Measurements from ENCODE around the gene KCTD5.

The KCTD5 gene

DNA sequence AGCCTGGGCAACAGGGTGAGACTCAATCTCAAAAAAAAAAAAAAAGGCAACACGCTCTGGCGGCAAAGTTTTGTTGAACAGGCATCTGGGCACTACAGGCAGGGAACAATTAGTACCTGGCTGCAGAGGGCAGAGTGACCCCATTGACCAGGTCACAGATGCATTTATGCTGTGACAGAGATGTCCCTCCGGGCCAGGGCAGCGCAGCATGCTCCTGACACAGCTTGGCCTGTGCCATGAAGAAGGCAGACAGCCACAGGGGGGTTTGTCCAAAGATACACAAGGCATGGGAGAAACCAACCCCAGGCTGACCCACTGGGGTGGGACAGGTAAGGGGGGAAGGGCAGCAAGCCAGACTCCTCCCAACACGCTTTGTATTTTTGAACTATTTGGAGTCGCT, 62.4 kb downstream of the KCTD5 start:
- Histone ChIP-seq H3K27me3 (ENCODE audit: insufficient read depth, low read length) (no peaks in the 10 kb centered on the region), H3K36me3 (ENCODE audit: insufficient read depth, low read depth, low read length) (no peaks in the 10 kb centered on the region), H3K27ac (ENCODE audit: low read length) (no peak overlapping the region), H3K9me3 (ENCODE audit: insufficient read depth, low read depth, low read length) (no peaks in the 10 kb centered on the region), H3K4me1 (ENCODE audit: insufficient read depth, low read length) (no peaks in the 10 kb centered on the region), H3K9ac (ENCODE audit: low read depth, low read length) (no peak overlapping the region), H3K4me3 (ENCODE audit: low read length) (no peak overlapping the region)

- Histone ChIP-seq H3K9ac (ENCODE audit: low read depth, low read length) (no peak overlapping the region; the same call in 1 of the 2 replicates), H3K36me3 (ENCODE audit: insufficient read depth, low read depth, low read length) (no peaks in the 10 kb centered on the region), H3K4me3 (ENCODE audit: low read length) (no peak overlapping the region), H3K4me1 (ENCODE audit: insufficient read depth, low read length) (no peaks in the 10 kb centered on the region), H3K27me3 (ENCODE audit: insufficient read depth, low read length) (no peaks in the 10 kb centered on the region), H3K27ac (ENCODE audit: low read length) (no peak overlapping the region), H3K9me3 (ENCODE audit: insufficient read depth, low read depth, low read length) (no peaks in the 10 kb centered on the region)
These were observed 63.0 kb downstream of the KCTD5 start for GRCh38 chr16:2745116-2745890.

GRCh38 chr16:2745961-2746360, 63.6 kb downstream of the KCTD5 start:
- Histone ChIP-seq H3K4me1 (ENCODE audit: insufficient read depth, low read length) (no peaks in the 10 kb centered on the region; the same call in 1 of the 2 replicates), H3K36me3 (ENCODE audit: insufficient read depth, low read depth, low read length) (no peaks in the 10 kb centered on the region), H3K27ac (ENCODE audit: low read length) (no peak overlapping the region), H3K4me3 (ENCODE audit: low read length) (no peak overlapping the region), H3K9ac (ENCODE audit: low read depth, low read length) (no peak overlapping the region), H3K27me3 (ENCODE audit: insufficient read depth, low read length) (no peaks in the 10 kb centered on the region), H3K9me3 (ENCODE audit: insufficient read depth, low read depth, low read length) (no peaks in the 10 kb centered on the region)

DNA sequence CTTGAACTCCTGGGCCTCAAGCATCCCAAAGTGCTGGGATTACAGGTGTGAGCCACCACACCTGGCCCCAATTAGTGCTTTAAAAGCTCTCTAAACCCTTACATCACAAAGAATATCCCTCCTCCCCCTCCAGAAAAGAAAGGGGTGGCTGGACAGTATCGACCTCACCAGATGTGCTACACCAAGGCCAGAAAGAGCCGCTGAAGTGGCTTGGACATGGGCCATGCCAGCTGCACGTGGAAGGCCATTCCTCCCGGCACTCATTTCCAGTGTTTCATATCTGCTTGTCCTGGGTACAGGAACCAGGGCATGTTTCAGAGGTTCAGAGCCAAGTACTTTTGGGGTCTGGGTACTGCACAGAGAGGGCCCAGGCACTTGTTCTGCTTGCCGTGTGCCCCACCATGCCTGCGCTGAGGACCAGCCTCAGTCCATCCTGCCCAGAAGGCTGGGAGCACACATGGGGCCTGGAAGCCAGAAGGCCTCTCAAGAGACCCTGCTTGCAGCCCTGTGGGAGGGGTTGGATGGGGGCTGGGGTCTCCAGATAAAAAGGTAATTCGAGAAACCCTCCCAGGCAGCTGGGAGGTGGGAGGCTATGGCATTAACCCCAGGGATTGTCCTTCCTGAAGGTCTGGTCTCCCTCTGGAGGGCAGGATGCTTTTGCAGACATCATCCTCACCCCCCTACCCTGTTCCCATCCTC, 66.6 kb downstream of the KCTD5 start:
- peaks cover 2% of the 10 kb centered on the region; the same call in 1 of the 2 replicates for H3K4me1 ChIP-seq (ENCODE audit: insufficient read depth, low read length)
- H3K9ac ChIP-seq (ENCODE audit: low read depth, low read length): no peak overlapping the region
- H3K36me3 ChIP-seq (ENCODE audit: insufficient read depth, low read depth, low read length): peaks cover 5% of the 10 kb centered on the region; the same call in 1 of the 2 replicates
- H3K27me3 ChIP-seq (ENCODE audit: insufficient read depth, low read length): no peaks in the 10 kb centered on the region
- no peak overlapping the region for H3K27ac ChIP-seq (ENCODE audit: low read length)
- H3K9me3 ChIP-seq (ENCODE audit: insufficient read depth, low read depth, low read length): no peaks in the 10 kb centered on the region
- H3K4me3 ChIP-seq (ENCODE audit: low read length): no peak overlapping the region

DNA sequence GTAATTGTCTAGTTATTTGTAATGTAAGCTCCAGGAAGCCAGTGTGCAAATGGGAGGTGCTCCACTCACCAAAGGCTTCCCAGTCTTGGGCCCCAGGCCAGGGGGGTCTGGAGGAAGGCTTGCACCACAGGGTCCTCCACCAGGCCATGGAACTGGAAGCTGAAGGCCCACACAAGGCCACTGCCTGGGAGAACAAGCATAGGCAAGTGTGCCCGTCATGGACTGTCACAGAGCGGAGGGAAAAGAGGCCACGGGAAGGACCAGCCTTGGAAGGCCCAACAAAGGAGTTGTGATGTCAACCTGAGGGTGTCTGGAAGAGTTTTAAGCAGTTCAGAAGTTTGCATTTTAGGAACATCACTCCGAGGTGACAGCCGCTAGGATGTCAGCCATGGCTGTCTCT, 67.2 kb downstream of the KCTD5 start:
- peaks cover 5% of the 10 kb centered on the region; the same call in 1 of the 2 replicates for H3K36me3 ChIP-seq (ENCODE audit: insufficient read depth, low read depth, low read length)
- no peak overlapping the region for H3K4me3 ChIP-seq (ENCODE audit: low read length)
- H3K9ac ChIP-seq (ENCODE audit: low read depth, low read length): no peak overlapping the region
- H3K9me3 ChIP-seq (ENCODE audit: insufficient read depth, low read depth, low read length): no peaks in the 10 kb centered on the region
- peaks cover 3% of the 10 kb centered on the region; the same call in 1 of the 2 replicates for H3K4me1 ChIP-seq (ENCODE audit: insufficient read depth, low read length)
- no peaks in the 10 kb centered on the region for H3K27me3 ChIP-seq (ENCODE audit: insufficient read depth, low read length)
- no peak overlapping the region for H3K27ac ChIP-seq (ENCODE audit: low read length)

DNA sequence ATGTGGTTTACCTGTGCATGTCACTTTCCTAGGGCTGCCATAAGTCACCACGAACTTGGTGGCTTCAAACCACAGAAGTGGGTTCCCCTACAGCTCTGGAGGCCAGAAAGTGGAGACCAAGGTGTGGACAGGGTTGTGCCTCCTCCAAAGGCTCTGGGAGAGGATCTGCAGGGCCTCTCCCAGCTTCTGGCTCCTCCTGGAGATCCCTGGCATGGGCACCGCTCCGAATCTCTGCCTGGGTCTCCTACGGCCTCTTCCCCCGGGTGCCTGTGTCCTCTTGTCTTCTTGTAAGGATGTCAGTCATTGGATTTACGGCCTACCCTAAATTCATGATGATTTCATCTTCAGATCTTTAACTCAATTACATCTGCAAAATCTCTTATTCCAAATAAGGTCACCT, 67.6 kb downstream of the KCTD5 start:
- Histone ChIP-seq H3K27ac (ENCODE audit: low read length) (no peak overlapping the region), H3K27me3 (ENCODE audit: insufficient read depth, low read length) (no peaks in the 10 kb centered on the region), H3K9ac (ENCODE audit: low read depth, low read length) (no peak overlapping the region), H3K4me1 (ENCODE audit: insufficient read depth, low read length) (peaks cover 8% of the 10 kb centered on the region), H3K9me3 (ENCODE audit: insufficient read depth, low read depth, low read length) (no peaks in the 10 kb centered on the region), H3K4me3 (ENCODE audit: low read length) (no peak overlapping the region), H3K36me3 (ENCODE audit: insufficient read depth, low read depth, low read length) (peaks cover 5% of the 10 kb centered on the region; the same call in 1 of the 2 replicates)

DNA sequence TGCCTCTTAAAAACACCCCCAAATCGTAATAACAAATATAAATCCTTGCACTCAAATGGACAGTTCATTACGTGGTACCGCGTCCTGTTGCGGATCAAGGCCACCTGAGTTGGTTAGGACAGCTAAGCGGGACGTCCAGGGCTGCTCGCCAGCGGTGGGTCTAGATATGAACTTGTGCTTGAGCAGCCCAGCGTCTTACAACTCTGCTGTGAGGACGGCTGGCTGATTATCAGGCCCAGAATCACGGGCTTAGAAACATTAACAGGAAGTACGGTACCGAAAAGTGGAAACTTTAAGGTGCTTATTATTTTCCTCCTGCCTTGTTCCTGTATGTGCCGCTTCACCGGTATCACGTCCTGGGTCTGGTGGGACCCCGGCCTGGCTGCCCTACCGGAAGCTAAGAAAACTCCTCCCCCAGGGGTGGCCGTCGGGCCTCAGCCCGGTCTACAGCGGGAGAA, 69.3 kb downstream of the KCTD5 start:
- Histone ChIP-seq H3K4me3 (ENCODE audit: low read length) (peak overlapping the region; percentile 87), H3K27me3 (ENCODE audit: insufficient read depth, low read length) (no peaks in the 10 kb centered on the region), H3K4me1 (ENCODE audit: insufficient read depth, low read length) (peaks cover 9% of the 10 kb centered on the region), H3K9ac (ENCODE audit: low read depth, low read length) (peak overlapping the region; percentile 98), H3K36me3 (ENCODE audit: insufficient read depth, low read depth, low read length) (peaks cover 20% of the 10 kb centered on the region; the same call in 1 of the 2 replicates), H3K9me3 (ENCODE audit: insufficient read depth, low read depth, low read length) (no peaks in the 10 kb centered on the region), H3K27ac (ENCODE audit: low read length) (peak overlapping the region; percentile 100)

DNA sequence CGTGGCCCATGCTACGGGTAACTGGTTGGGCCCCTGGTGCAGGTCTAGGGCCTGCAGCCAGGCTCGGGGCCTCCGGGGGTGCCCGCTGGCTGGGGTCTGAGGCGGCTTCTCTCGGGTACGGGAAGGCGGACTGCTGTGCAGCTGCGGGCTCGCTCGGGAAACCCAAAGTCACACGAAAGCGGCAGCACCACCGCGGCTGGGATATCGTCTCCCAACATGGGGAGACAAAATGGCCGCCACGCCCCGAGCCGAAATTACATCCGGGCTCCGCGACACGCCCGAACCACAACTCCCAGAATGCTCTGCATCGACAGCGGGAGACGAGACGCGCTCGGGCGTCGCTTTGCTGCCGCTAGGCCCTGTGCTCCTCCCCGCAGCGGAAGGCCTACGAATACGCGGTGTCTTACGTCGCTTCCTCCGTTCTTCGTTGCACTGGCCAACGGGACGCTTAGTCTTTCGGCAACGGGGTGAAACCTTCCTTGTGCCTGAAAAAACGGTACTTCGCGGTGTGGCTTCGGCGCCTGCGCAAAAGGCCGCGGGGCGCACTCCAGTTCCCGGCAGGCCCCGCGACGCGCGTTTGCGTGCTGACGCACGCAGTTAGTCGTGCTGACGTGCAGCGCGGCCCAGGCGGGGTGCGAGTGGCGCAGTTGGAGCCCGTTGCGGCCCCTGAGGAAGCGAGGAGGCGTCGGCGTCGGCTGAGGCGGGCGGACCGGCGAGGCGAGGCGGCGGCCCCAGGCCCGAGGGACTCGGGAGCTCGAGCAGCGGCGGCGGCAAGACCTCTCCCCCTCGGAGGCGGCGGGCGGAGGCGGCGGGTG, 69.9 kb downstream of the KCTD5 start, which contains the start of gene SRRM2:
TSS of gene SRRM2 (plus strand) at position 604 of the 815 bp plus-strand sequence. CDS start 3,727 bp downstream, outside the sequence.
- Histone ChIP-seq H3K36me3 (ENCODE audit: insufficient read depth, low read depth, low read length) (peaks cover 26% of the 10 kb centered on the region), H3K9ac (ENCODE audit: low read depth, low read length) (peak within 1 kb of the TSS; percentile 98), H3K27ac (ENCODE audit: low read length) (peak within 1 kb of the TSS; percentile 100), H3K27me3 (ENCODE audit: insufficient read depth, low read length) (no peaks in the 10 kb centered on the region), H3K4me1 (ENCODE audit: insufficient read depth, low read length) (peaks cover 9% of the 10 kb centered on the region), H3K9me3 (ENCODE audit: insufficient read depth, low read depth, low read length) (no peaks in the 10 kb centered on the region), H3K4me3 (ENCODE audit: low read length) (peak within 1 kb of the TSS; percentile 87)

DNA sequence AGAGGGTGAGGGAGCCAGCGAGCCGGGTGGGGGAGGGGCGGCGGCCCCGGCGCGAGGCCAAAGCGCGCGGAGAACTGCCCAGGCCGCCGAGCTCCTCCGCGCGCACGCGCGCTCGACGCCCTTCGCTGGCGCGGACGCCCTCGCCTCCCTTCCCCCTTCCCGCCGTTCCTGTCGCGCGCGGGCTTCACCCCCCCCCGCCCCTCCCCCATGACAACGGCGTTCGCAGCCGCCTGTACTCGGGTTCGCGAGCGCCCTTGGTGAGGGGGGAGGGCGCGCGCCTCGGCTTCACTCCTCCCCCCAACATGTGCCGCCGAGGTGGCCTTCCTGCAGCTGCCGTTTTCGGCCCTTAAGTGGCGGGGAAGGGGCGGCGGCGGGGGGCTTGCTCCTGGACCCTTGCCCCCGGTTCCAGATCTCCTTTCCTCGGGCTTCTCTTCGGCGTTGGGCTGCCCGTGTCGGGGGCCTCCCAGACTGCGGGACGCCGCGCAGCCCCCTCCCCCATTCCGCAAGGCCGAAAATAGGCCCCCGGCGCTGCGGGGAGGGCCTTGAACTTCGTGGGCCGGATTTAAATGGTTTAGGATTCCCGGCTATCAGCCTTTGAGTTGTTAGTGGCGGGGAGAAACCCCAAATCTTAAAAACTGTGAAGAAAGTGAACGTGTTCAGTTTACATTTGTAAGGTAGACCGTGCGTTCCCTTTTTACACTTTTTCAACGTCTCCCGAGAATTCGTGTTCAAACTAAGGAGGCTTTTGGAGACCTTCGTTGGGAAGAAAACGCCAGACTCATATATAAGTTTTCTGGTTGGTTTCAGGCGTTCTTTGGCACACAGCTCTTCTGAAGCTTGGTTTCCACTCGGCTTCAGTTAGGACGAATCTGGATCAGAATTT, 70.8 kb downstream of the KCTD5 start:
- Histone ChIP-seq H3K9me3 (ENCODE audit: insufficient read depth, low read depth, low read length) (no peaks in the 10 kb centered on the region), H3K27ac (ENCODE audit: low read length) (peak overlapping the region; percentile 75), H3K9ac (ENCODE audit: low read depth, low read length) (peak overlapping the region; percentile 98), H3K4me3 (ENCODE audit: low read length) (peak overlapping the region; percentile 87), H3K36me3 (ENCODE audit: insufficient read depth, low read depth, low read length) (peaks cover 35% of the 10 kb centered on the region), H3K4me1 (ENCODE audit: insufficient read depth, low read length) (peaks cover 9% of the 10 kb centered on the region), H3K27me3 (ENCODE audit: insufficient read depth, low read length) (no peaks in the 10 kb centered on the region)

- H3K27ac ChIP-seq (ENCODE audit: low read length): peak overlapping the region; percentile 75
- no peaks in the 10 kb centered on the region for H3K9me3 ChIP-seq (ENCODE audit: insufficient read depth, low read depth, low read length)
- H3K27me3 ChIP-seq (ENCODE audit: insufficient read depth, low read length): no peaks in the 10 kb centered on the region
- H3K9ac ChIP-seq (ENCODE audit: low read depth, low read length): peak overlapping the region; percentile 98
- H3K4me1 ChIP-seq (ENCODE audit: insufficient read depth, low read length): peaks cover 9% of the 10 kb centered on the region
- peaks cover 41% of the 10 kb centered on the region for H3K36me3 ChIP-seq (ENCODE audit: insufficient read depth, low read depth, low read length)
- H3K4me3 ChIP-seq (ENCODE audit: low read length): peak overlapping the region; percentile 87
These were observed 71.4 kb downstream of the KCTD5 start for GRCh38 chr16:2753733-2754020.

DNA sequence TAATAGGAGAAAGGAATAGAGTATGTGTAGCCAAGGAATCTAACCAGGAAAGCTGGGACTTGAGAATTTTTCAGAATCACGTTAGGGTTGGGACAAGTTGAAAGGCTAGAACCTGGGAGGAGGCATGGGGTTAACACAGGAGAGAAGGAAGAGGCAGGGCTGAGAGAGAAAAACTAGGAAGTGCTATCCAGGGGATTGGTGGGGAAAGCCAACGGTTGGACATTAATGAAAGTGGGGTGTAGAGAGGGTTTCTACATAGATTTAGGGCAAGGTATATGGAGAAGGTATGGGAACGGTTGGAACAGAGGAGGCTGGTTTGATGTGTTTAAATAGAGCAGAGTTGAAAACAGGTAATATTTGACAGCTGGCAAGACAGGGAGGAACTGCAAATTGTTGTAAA, 72.8 kb downstream of the KCTD5 start:
- Histone ChIP-seq H3K27me3 (ENCODE audit: insufficient read depth, low read length) (no peaks in the 10 kb centered on the region), H3K4me3 (ENCODE audit: low read length) (peak overlapping the region; percentile 87), H3K9me3 (ENCODE audit: insufficient read depth, low read depth, low read length) (no peaks in the 10 kb centered on the region), H3K4me1 (ENCODE audit: insufficient read depth, low read length) (peaks cover 9% of the 10 kb centered on the region), H3K9ac (ENCODE audit: low read depth, low read length) (peak overlapping the region; percentile 98; the same call in 1 of the 2 replicates), H3K36me3 (ENCODE audit: insufficient read depth, low read depth, low read length) (peaks cover 56% of the 10 kb centered on the region), H3K27ac (ENCODE audit: low read length) (no peak overlapping the region)

All from iPS-20b (cell line).